HL-60 (cell line): Measurements from ENCODE around the gene HOXB5.

Experiments
- CTCF ChIP-seq: IDR thresholded peaks from one replicate; pipeline ENCODE4 v1.5.1; 2011; ENCODE audit warnings: low read length, control low read depth, inconsistent platforms; ENCODE audit not compliant: insufficient read depth
- GABPA ChIP-seq: IDR thresholded peaks from 2 replicates; pipeline ENCODE4 v1.6.1; 2012; ENCODE audit warnings: low read depth
- POLR2AphosphoS5 ChIP-seq: IDR thresholded peaks from 2 replicates; pipeline ENCODE4 v1.6.1; 2012; ENCODE audit warnings: low read depth
- REST ChIP-seq: IDR thresholded peaks from 2 replicates; pipeline ENCODE4 v1.6.1; 2012; ENCODE audit warnings: low read depth; ENCODE audit not compliant: insufficient replicate concordance
- SPI1 ChIP-seq: IDR thresholded peaks from 2 replicates; pipeline ENCODE4 v1.6.1; 2012; ENCODE audit warnings: low read depth, mild to moderate bottlenecking, borderline replicate concordance

- TF ChIP-seq CTCF = no peak
- TF ChIP-seq REST = no peak
- TF ChIP-seq GABPA = no peak
- TF ChIP-seq POLR2AphosphoS5 = no peak
- no peak for TF ChIP-seq SPI1
Measured at GRCh38 chr17:48616717-48617470, 23.3 kb upstream of the HOXB5 start.
